Adrenal gland (tissue), 12 donors: ENCODE results near the gene UROC1. TPM values are rescaled to one million over a fixed set of nuclear protein-coding genes. Genes with fewer than 3 reads are reported as not detected.

Source experiments
- DNase-seq, 7 donors: peaks; one replicate each; pipeline ENCODE4 v3.0.0-alpha.2; 2019 to 2020
- H3K27ac ChIP-seq, 5 donors: fragments of 200-600 bp; sonication (generic) in 4 of 5; 1 replicate in 3 of 5; 2 replicates in 2 of 5; pipeline versions ENCODE4 v1.5.1 to v1.8.0; 2016 to 2020; ENCODE audit warnings: mild to moderate bottlenecking in 1 of 5
- H3K27me3 ChIP-seq: fragments of 200-600 bp; 2 replicates; pipeline ENCODE4 v1.8.0; 2021
- H3K36me3 ChIP-seq, 2 donors: fragments of 200-600 bp; replicated peaks in 1 of 2; 1 replicate in 1 of 2; 2 replicates in 1 of 2; pipeline versions ENCODE4 v1.5.1 to v1.8.0; 2018 to 2022
- H3K4me1 ChIP-seq, 2 donors: fragments of 200-600 bp; replicated peaks in 1 of 2; 1 replicate in 1 of 2; 2 replicates in 1 of 2; pipeline versions ENCODE4 v1.5.1 to v1.8.0; 2018 to 2021
- H3K4me3 ChIP-seq, 4 donors: fragments of 200-600 bp; sonication (generic) in 3 of 4; one replicate each; pipeline ENCODE4 v1.5.1; 2016 to 2018
- H3K9me3 ChIP-seq, 3 donors: fragments of 200-600 bp; sonication (generic) in 1 of 3; replicated peaks in 1 of 3; 1 replicate in 2 of 3; 2 replicates in 1 of 3; pipeline versions ENCODE4 v1.5.1 to v1.8.0; 2016 to 2021
- POLR2A ChIP-seq, 2 donors: fragments of 450-650 bp; IDR thresholded peaks; one replicate each; pipeline ENCODE4 v1.6.1; 2017; ENCODE audit warnings: antibody characterized with exemption in 2 of 2, mild to moderate bottlenecking in 2 of 2, moderate library complexity in 1 of 2
- WGBS, 4 donors: extraction: QIAGEN DNeasy Blood & Tissue Kit in 2 of 4; methylation state at CpG; one replicate each; pipeline versions ENCODE4 v1.1.5 to v1.1.7; 2013 to 2017; 5-methylcytosine and 5-hydroxymethylcytosine counted together
- intact Hi-C, 2 donors: fragments of 100-400 bp; cut with DNase I; formaldehyde crosslinking; loops; one replicate each; pipeline versions ENCODE4 v1.14.1 to v1.15.0; 2022 to 2023
- polyA plus RNA-seq, 3 donors: library from polyadenylated mRNA; stranded (reverse); fragments of 200-250 nt in 2 of 3; fragments of 350-450 nt in 1 of 3; fragmentation: Illumina TruSeq in 1 of 3; extraction: RNeasy Lipid Tissue Mini Kit (QIAGEN cat#74804) in 1 of 3; gene quantifications; one replicate each; pipeline ENCODE4 v1.2.3, GENCODE V29; 2013 to 2014
- total RNA-seq, 9 donors: library from RNA; depleted of rRNA in 4 of 9; stranded (reverse); fragments of >200 nt in 4 of 9; fragments of 120-200 nt in 1 of 9; fragmentation: NEBNext Ultra II Directional in 1 of 9; extraction: Animal tissue kit (Norgen Biotek cat#: 25700) in 1 of 9; gene quantifications; one replicate each; pipeline versions ENCODE4 v1.1.0 to v1.2.4, GENCODE V29; 2013 to 2023
- TF ChIP-seq, protein P1 (sequence below), 6 experiments: fragments of 450-650 bp in 4 of 6; fragments of 200-600 bp in 2 of 6; sonication (generic) in 1 of 6; IDR thresholded peaks; 1 replicate in 5 of 6; 2 replicates in 1 of 6; pipeline versions ENCODE4 v1.5.1 to v1.8.0; 2016 to 2021; ENCODE audit warnings: antibody characterized with exemption in 6 of 6, mild to moderate bottlenecking in 2 of 6, moderate library complexity in 1 of 6
- donor health status: healthy with polysubstance abuse.
- donor health status: Bipolar disorder and iron deficiency.
- donor health status: DM: yes; HTN: yes; CAD: no.
- donor health status: DM: no; HTN: no; CAD: no.
- donor health status: DM: no; HTN: no; CAD: no.
- donor health status: DM: yes; HTN: yes; CAD: no.

The UROC1 gene
- total and polyA plus RNA-seq, 12 donors = under 0.01 to 0.22 (median 0.04) TPM; not detected in 8

DNA sequence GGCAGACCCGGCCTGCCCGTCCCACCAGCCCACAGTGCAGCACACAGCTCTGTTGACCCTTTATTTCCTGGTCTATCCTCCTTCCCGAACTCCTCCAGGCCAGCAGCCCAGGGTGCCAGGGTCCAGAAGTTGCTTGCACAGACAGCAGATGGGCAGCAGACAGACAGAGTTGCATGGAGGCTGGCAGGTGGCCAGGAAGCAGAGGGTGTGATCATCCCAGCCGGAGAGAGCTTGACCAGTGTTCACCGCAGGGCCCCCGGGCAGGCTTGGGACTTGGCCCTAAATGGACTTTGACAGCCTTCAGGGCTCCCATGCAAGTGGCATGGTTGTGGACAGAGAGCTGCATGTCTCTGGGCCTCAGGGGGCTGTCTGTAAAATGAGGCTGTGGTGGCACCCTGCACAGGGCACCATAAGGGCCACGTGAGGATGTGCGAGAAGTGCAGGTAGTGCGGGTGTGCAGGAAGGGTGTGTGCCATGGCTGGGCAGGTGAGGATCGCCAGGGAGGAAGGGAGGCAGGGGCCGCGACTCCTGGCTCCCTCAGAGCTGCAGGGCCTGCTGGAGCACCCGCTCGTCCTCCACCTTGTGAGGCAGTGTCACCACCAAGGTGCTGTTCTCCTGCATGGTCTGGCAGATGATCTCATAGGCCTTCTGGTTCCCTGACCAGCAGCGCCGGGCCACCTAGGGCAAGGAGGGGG lies 35.6 kb downstream of the UROC1 start:
- Histone ChIP-seq H3K27ac (no peak overlapping the region), H3K9me3 (no peaks in the 10 kb centered on the region), H3K36me3 (no peaks in the 10 kb centered on the region), H3K27me3 (no peaks in the 10 kb centered on the region), H3K4me1 (peaks cover 2 to 4% of the 10 kb centered on the region in 2 donors), H3K4me3 (no peak overlapping the region)
- intact Hi-C loops = no loop called here
- peak in 6 of 7 donors; percentile 35 to 69 (median 51) for DNase-seq
- TF ChIP-seq, protein P1, sequence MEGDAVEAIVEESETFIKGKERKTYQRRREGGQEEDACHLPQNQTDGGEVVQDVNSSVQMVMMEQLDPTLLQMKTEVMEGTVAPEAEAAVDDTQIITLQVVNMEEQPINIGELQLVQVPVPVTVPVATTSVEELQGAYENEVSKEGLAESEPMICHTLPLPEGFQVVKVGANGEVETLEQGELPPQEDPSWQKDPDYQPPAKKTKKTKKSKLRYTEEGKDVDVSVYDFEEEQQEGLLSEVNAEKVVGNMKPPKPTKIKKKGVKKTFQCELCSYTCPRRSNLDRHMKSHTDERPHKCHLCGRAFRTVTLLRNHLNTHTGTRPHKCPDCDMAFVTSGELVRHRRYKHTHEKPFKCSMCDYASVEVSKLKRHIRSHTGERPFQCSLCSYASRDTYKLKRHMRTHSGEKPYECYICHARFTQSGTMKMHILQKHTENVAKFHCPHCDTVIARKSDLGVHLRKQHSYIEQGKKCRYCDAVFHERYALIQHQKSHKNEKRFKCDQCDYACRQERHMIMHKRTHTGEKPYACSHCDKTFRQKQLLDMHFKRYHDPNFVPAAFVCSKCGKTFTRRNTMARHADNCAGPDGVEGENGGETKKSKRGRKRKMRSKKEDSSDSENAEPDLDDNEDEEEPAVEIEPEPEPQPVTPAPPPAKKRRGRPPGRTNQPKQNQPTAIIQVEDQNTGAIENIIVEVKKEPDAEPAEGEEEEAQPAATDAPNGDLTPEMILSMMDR (IDR thresholded peaks at IDR 0.05) = no peak
- TF ChIP-seq POLR2A (IDR thresholded peaks at IDR 0.05) = no peak
- WGBS, 4 donors = 78 to 91% (median 85%) methylated on average over 9 to 16 of the region's 16 CpGs

DNA sequence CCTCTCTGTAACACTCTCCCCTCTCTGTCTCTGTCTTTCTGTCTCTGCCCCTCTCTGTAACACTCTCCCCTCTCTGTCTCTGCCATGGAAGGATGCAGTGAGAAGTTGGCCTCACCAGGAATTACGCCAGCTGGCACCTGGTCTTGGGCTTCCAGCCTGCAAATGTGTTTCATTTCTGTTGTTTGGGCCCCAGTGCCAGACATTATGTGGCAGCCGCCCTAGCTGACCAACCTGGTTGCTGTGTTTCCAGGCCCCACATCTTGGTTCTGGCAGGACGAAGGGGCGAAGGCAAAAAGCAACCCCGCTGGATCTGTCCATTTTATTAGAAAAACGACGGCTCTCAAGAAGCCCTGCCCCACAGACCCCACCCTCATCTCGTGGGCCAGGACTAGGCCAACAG lies 36.7 kb downstream of the UROC1 start:
- Histone ChIP-seq H3K4me1 (peaks cover 0 to 6% of the 10 kb centered on the region in 2 donors), H3K4me3 (no peak overlapping the region), H3K27me3 (no peaks in the 10 kb centered on the region), H3K9me3 (no peaks in the 10 kb centered on the region), H3K36me3 (no peaks in the 10 kb centered on the region), H3K27ac (no peak overlapping the region)
- DNase-seq = peak in 1 of 7 donors; percentile 35
- WGBS, 4 donors = 80 to 89% (median 84%) methylated on average over 8 of the region's 8 CpGs
- intact Hi-C loops = no loop called here
- TF ChIP-seq, protein P1 (IDR thresholded peaks at IDR 0.05) = no peak
- TF ChIP-seq POLR2A (IDR thresholded peaks at IDR 0.05) = no peak

DNA sequence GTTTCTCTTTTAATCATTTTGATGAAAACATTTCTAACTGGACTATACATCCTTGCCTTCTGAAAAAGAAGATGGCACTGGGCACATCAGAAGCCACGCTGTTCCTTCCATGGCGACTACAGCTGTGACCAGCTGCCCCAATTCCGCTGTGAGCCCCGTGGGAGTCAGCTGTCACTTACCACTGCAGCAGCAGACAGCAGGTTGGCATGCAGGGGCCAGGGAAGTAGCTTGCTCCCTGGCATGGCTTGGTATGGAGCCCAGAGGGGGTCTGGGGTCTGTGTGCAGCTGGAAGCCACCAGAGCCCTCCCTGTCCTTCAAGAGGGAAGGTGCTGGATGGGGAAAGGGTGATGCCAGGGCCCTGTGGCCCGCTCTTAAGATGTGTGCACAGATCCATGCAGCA lies 37.4 kb downstream of the UROC1 start:
- no peak for DNase-seq
- Histone ChIP-seq H3K4me3 (no peak overlapping the region), H3K36me3 (no peaks in the 10 kb centered on the region), H3K27me3 (no peaks in the 10 kb centered on the region), H3K4me1 (peaks cover 0 to 6% of the 10 kb centered on the region in 2 donors), H3K27ac (no peak overlapping the region), H3K9me3 (no peaks in the 10 kb centered on the region)
- WGBS, 4 donors = 89 to 92% (median 91%) methylated on average over 4 to 5 of the region's 5 CpGs
- intact Hi-C loops = no loop called here
- TF ChIP-seq, protein P1 (IDR thresholded peaks at IDR 0.05) = no peak
- TF ChIP-seq POLR2A (IDR thresholded peaks at IDR 0.05) = no peak

DNA sequence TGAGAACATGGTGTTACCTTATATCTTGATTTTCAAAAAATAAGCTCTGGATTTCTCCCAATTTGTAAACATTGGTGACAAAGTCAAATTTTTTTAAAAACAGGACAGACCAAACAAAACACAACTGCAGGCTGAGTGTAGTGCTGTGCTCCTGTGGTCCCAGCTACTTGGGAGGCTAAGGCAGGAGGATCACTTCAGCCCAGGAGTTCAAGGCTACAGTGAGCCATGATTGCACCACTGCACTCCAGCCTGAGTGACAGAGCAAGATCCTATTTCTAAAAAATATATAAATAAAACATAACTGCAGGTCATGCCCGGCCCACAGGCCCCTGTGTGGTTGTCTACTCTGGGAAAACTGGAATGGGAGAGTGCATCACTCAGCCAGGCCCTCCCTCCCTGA lies 37.9 kb downstream of the UROC1 start:
- no peaks in the 10 kb centered on the region for H3K9me3 ChIP-seq
- DNase-seq = peak in 1 of 7 donors; percentile 26
- intact Hi-C loops = no loop called here
- H3K27ac ChIP-seq = no peak overlapping the region
- H3K36me3 ChIP-seq = no peaks in the 10 kb centered on the region
- H3K27me3 ChIP-seq = no peaks in the 10 kb centered on the region
- no peak overlapping the region for H3K4me3 ChIP-seq
- peaks cover 4 to 9% of the 10 kb centered on the region in 2 donors for H3K4me1 ChIP-seq
- WGBS, 4 donors = 39 to 69% (median 64%) methylated on average over 1 of the region's 1 CpG; no CpG with 5 or more reads in 1 of the 4 donors
- no peak for TF ChIP-seq POLR2A (IDR thresholded peaks at IDR 0.05)
- TF ChIP-seq, protein P1 (IDR thresholded peaks at IDR 0.05) = no peak
